ENCODE data around the gene PIM1. TPM values are rescaled to one million over a fixed set of nuclear protein-coding genes. Genes with fewer than 3 reads are reported as not detected.

Gene PIM1
- total and polyA plus RNA-seq, 9 of the 15 experiments (the other 6 are each of a cell fraction or from before 2014, with no cell fraction given), result 19.0 to 789 (median 212) TPM

GRCh38 chr6:37123957-37124729, 45.8 kb upstream of the PIM1 start (continued):
- no peak for TF ChIP-seq SETDB1 (IDR thresholded peaks at IDR 0.05; ENCODE audit: low read length)
- no peak for TF ChIP-seq MAZ (CRISPR knock-in tag; conservative IDR thresholded peaks at IDR 0.05 in 1 of 2, IDR thresholded peaks at IDR 0.05 in 1 of 2)
- no peak for TF ChIP-seq TARDBP (IDR thresholded peaks at IDR 0.05)
- no peak for TF ChIP-seq ZNF717 (CRISPR knock-in tag; IDR thresholded peaks at IDR 0.05)
- no peak for TF ChIP-seq ZNF24 (IDR thresholded peaks at IDR 0.05)
- no peak for TF ChIP-seq RAD21 (CRISPR knock-in tag; conservative IDR thresholded peaks at IDR 0.05 in 1 of 2, IDR thresholded peaks at IDR 0.05 in 1 of 2)

- Histone ChIP-seq H2AFZ (ENCODE audit: low read depth, low read length) (peak overlapping the region; percentile 93), H3K4me2 (ENCODE audit: insufficient read depth, low read length) (peak overlapping the region; percentile 60)
- TF ChIP-seq TEAD4 (IDR thresholded peaks at IDR 0.05; ENCODE audit: low read length) (0 out of 2 replicates have a peak, but pooled peaks have one; percentile 31), TEAD4 (CRISPR knock-in tag; IDR thresholded peaks at IDR 0.05; ENCODE audit: borderline replicate concordance) (no peak), NR4A1 (CRISPR knock-in tag; IDR thresholded peaks at IDR 0.05) (no peak), NR4A1 (tag; IDR thresholded peaks at IDR 0.05) (peak; percentile 65; the same call in 1 of the 2 replicates), TAL1 (IDR thresholded peaks at IDR 0.05) (no peak), ZNF197 (CRISPR knock-in tag; IDR thresholded peaks at IDR 0.05; ENCODE audit: low read depth) (0 out of 2 replicates have a peak, but pooled peaks have one; percentile 47), NR2C2 (CRISPR knock-in tag; IDR thresholded peaks at IDR 0.05) (no peak), NR2C2 (tag; IDR thresholded peaks at IDR 0.05) (0 out of 2 replicates have a peak, but pooled peaks have one; percentile 23), TEAD1 (CRISPR knock-in tag; IDR thresholded peaks at IDR 0.05) (peak in 1 of 2 experiments; percentile 82; a peak in 2 of 4 replicates), ZNF133 (CRISPR knock-in tag; IDR thresholded peaks at IDR 0.05) (no peak), PRDM10 (IDR thresholded peaks at IDR 0.05; ENCODE audit: partially characterized antibody) (peak; percentile 82)
Measured at GRCh38 chr6:37125774-37126492, 44.0 kb upstream of the PIM1 start.

More at GRCh38 chr6:37125774-37126492, 44.0 kb upstream of the PIM1 start:
- Histone ChIP-seq H3K9ac (ENCODE audit: insufficient read depth in 1 of 2, low read depth in 2 of 2, low read length in 2 of 2) (peak overlapping the region; percentile 47 to 80), H3K9me3 (replicated peaks; ENCODE audit: control insufficient read depth, insufficient read depth, low read depth, low read length) (no peaks in the 10 kb centered on the region), H3K9me1 (ENCODE audit: control insufficient read depth, insufficient read depth, low read length) (no peaks in the 10 kb centered on the region), H3K4me3 (no peak overlapping the region), H3K79me2 (ENCODE audit: control insufficient read depth, insufficient read depth, low read length) (no peaks in the 10 kb centered on the region), H4K20me1 (replicated peaks; ENCODE audit: control insufficient read depth, insufficient read depth, low read length) (no peaks in the 10 kb centered on the region), H3K27me3 (ENCODE audit: control insufficient read depth in 2 of 2, insufficient read depth in 2 of 2, low read length in 2 of 2) (no peaks in the 10 kb centered on the region), H3K27ac (ENCODE audit: extremely low read depth, low read depth, low read length) (peak overlapping the region; percentile 46; the same call in 2 of the 3 replicates), H3K36me3 (ENCODE audit: control insufficient read depth, insufficient read depth, low read length) (no peaks in the 10 kb centered on the region), H3K4me1 (replicated peaks in 1 of 2; ENCODE audit: control insufficient read depth in 2 of 2, insufficient read depth in 2 of 2, low read length in 2 of 2) (peaks cover 41 to 46% of the 10 kb centered on the region in 2 experiments)
- intact Hi-C loops (cut with micrococcal nuclease) (loop anchor here (5.0 kb wide), 1 partner anchor 359 kb away; no protein-coding TSS in a partner anchor), in situ Hi-C loops (cut with MboI) (no loop called here)
- ATAC-seq, result peak; percentile 10
- no peak for FAIRE-seq
- POLR2A ChIA-PET, result interaction anchor here (0.6 to 2.0 kb wide), 4 partner anchors 16 to 80 kb away, joined by 3 to 8 read pairs (median 4); no protein-coding TSS in a partner anchor
- CTCF ChIA-PET (ENCODE audit: low intra/inter-chr PET ratio), result no interaction called here
- WGBS (ENCODE audit: insufficient coverage, low coverage, missing lambda C conversion rate), result 30% methylated on average over 17 of the region's 20 CpGs
- peak in 1 of 4 experiments; percentile 34 for DNase-seq (ENCODE audit: extremely low read depth in 1 of 4, low spot score in 3 of 4)
- BruUV-seq (replicated peaks), result no TSS peak
